HepG2 (cell line): ENCODE measurements around the gene TRIM7. TPM values are rescaled to one million over a fixed set of nuclear protein-coding genes. Genes with fewer than 3 reads are reported as not detected.
A peak's percentile ranks its signal among the peaks of the same experiment; 100 is the strongest.

ENCODE experiments used
- FOXK1 ChIP-seq: sonication (generic); formaldehyde crosslinking; IDR thresholded peaks from 2 replicates; pipeline ENCODE4 v1.4.0; 2020; ENCODE audit warnings: low read depth, missing genetic modification reagents, borderline replicate concordance
- FOXO1 ChIP-seq: sonication (generic); formaldehyde crosslinking; IDR thresholded peaks from 2 replicates; pipeline ENCODE4 v1.4.0; 2020; ENCODE audit warnings: missing genetic modification reagents
- POLR2G ChIP-seq: fragments of 200-400 bp; formaldehyde crosslinking; IDR thresholded peaks from 2 replicates; pipeline ENCODE4 v1.6.1; 2018; ENCODE audit warnings: mild to moderate bottlenecking, low read depth, low read length, moderate library complexity
- PPARG ChIP-seq: conservative IDR thresholded peaks from 2 replicates; pipeline ENCODE4 v1.6.1; 2016; ENCODE audit warnings: missing biosample characterization, missing genetic modification reagents
- YEATS4 ChIP-seq: sonication (generic); formaldehyde crosslinking; IDR thresholded peaks from 2 replicates; pipeline ENCODE4 v1.4.0; 2020; ENCODE audit warnings: missing genetic modification reagents, borderline replicate concordance
- ZFP41 ChIP-seq: sonication (generic); formaldehyde crosslinking; IDR thresholded peaks from 2 replicates; pipeline ENCODE4 v1.4.0; 2020; ENCODE audit warnings: mild to moderate bottlenecking, missing genetic modification reagents, borderline replicate concordance
- ZNF616 ChIP-seq: sonication (generic); formaldehyde crosslinking; IDR thresholded peaks from 2 replicates; pipeline ENCODE4 v1.5.0; 2020; ENCODE audit warnings: low read depth, mild to moderate bottlenecking, missing genetic modification reagents
- polyA plus RNA-seq, 8 experiments: library from polyadenylated mRNA; depleted of rRNA in 3 of 8; stranded (reverse) in 7 of 8; unstranded in 1 of 8; fragments of >200 nt; fragmentation: Illumina TruSeq in 4 of 8; extraction: Trizol in 4 of 8; gene quantifications; 2 replicates each; pipeline versions ENCODE4 v1.2.1 to v1.2.3, GENCODE V29; 2011 to 2016; ENCODE audit warnings: low read depth in 4 of 8, missing spikeins in 1 of 8, mixed read lengths in 1 of 8; ENCODE audit not compliant: insufficient read depth in 1 of 8
- total RNA-seq, 5 experiments: library from RNA; depleted of rRNA; stranded (reverse); fragments of >200 nt; fragmentation: Illumina TruSeq; extraction: Trizol; gene quantifications; 2 replicates each; pipeline ENCODE4 v1.2.3, GENCODE V29; 2016; ENCODE audit warnings: low read depth in 1 of 5
- TF ChIP-seq, protein P1 (sequence below): sonication (generic); formaldehyde crosslinking; IDR thresholded peaks from 2 replicates; pipeline ENCODE4 v1.8.1; 2022; ENCODE audit warnings: low read depth, mild to moderate bottlenecking, missing genetic modification reagents
- TF ChIP-seq, protein P2 (sequence below): sonication (generic); formaldehyde crosslinking; IDR thresholded peaks from 2 replicates; pipeline ENCODE4 v1.9.0; 2021; ENCODE audit warnings: missing genetic modification reagents, borderline replicate concordance
- TF ChIP-seq, protein P3 (sequence below): sonication (generic); formaldehyde crosslinking; IDR thresholded peaks from 2 replicates; pipeline ENCODE4 v1.9.0; 2021; ENCODE audit warnings: missing genetic modification reagents, mild to moderate bottlenecking, borderline replicate concordance
- TF ChIP-seq, protein P4 (sequence below): sonication (generic); formaldehyde crosslinking; IDR thresholded peaks from 2 replicates; pipeline ENCODE4 v1.4.0; 2020; ENCODE audit warnings: mild to moderate bottlenecking, missing genetic modification reagents
- TF ChIP-seq, protein P5 (sequence below): sonication (generic); formaldehyde crosslinking; IDR thresholded peaks from 2 replicates; pipeline ENCODE4 v1.4.0; 2020; ENCODE audit warnings: missing genetic modification reagents, borderline replicate concordance
- TF ChIP-seq, protein P6 (sequence below): sonication (generic); formaldehyde crosslinking; IDR thresholded peaks from 2 replicates; pipeline ENCODE4 v1.8.1; 2023; ENCODE audit warnings: mild to moderate bottlenecking, missing genetic modification reagents

The TRIM7 gene
- total and polyA plus RNA-seq, 2 of the 13 experiments (the other 11 are each of a cell fraction or from before 2014, with no cell fraction given): 0.13 TPM; not detected in 1

DNA sequence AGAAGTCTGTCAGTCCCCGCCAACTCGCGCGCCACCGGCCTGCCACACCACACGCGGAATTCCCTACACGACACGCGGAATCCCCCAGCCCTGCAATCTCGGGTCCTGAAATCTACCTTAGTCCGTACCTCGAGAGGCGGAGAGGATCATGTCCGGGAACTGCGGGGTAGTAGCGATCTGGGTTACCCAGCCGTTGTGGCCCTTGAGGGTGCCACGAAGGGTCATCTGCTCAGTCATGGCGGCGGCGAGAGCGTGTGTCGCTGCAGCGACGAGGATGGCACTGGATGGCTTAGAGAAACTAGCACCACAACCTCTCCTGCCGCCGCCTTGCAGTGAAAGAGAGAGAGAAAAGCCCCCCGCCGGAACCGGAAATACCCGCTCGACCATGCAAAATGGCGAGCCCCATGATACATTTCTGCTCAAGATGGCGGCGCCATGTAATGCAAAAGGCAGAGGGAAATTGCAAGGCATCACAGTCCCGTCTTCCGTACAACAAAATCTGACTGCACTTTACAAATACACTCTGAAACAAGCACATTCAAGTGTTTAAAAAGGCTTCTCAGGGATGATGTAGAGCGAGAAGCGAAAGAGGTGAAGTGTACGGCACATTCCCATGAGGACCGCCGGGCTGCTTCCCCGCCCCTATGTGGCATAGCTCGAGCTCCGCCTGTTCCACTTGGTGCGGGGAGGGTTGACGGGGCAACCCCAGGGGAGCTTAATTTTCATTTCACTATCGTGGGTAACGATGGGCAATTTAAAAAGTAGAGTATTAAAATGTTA, 38.8 kb upstream of the TRIM7 start, which contains the start of gene RACK1 (continued):
- TF ChIP-seq, protein P1, sequence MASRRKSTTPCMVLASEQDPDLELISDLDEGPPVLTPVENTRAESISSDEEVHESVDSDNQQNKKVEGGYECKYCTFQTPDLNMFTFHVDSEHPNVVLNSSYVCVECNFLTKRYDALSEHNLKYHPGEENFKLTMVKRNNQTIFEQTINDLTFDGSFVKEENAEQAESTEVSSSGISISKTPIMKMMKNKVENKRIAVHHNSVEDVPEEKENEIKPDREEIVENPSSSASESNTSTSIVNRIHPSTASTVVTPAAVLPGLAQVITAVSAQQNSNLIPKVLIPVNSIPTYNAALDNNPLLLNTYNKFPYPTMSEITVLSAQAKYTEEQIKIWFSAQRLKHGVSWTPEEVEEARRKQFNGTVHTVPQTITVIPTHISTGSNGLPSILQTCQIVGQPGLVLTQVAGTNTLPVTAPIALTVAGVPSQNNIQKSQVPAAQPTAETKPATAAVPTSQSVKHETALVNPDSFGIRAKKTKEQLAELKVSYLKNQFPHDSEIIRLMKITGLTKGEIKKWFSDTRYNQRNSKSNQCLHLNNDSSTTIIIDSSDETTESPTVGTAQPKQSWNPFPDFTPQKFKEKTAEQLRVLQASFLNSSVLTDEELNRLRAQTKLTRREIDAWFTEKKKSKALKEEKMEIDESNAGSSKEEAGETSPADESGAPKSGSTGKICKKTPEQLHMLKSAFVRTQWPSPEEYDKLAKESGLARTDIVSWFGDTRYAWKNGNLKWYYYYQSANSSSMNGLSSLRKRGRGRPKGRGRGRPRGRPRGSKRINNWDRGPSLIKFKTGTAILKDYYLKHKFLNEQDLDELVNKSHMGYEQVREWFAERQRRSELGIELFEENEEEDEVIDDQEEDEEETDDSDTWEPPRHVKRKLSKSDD (CRISPR knock-in tag): no peak
- TF ChIP-seq, protein P2, sequence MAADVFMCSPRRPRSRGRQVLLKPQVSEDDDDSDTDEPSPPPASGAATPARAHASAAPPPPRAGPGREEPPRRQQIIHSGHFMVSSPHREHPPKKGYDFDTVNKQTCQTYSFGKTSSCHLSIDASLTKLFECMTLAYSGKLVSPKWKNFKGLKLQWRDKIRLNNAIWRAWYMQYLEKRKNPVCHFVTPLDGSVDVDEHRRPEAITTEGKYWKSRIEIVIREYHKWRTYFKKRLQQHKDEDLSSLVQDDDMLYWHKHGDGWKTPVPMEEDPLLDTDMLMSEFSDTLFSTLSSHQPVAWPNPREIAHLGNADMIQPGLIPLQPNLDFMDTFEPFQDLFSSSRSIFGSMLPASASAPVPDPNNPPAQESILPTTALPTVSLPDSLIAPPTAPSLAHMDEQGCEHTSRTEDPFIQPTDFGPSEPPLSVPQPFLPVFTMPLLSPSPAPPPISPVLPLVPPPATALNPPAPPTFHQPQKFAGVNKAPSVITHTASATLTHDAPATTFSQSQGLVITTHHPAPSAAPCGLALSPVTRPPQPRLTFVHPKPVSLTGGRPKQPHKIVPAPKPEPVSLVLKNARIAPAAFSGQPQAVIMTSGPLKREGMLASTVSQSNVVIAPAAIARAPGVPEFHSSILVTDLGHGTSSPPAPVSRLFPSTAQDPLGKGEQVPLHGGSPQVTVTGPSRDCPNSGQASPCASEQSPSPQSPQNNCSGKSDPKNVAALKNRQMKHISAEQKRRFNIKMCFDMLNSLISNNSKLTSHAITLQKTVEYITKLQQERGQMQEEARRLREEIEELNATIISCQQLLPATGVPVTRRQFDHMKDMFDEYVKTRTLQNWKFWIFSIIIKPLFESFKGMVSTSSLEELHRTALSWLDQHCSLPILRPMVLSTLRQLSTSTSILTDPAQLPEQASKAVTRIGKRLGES: no peak
- TF ChIP-seq PPARG (CRISPR knock-in tag) (no peak), POLR2G (peak; percentile 98), YEATS4 (CRISPR knock-in tag) (peak; percentile 89; the same call in 1 of the 2 replicates), FOXO1 (CRISPR knock-in tag) (0 out of 2 replicates have a peak, but pooled peaks have one; percentile 13), ZNF616 (CRISPR knock-in tag) (peak; percentile 58; the same call in 1 of the 2 replicates), ZFP41 (no peak), FOXK1 (CRISPR knock-in tag) (peak; percentile 59; the same call in 1 of the 2 replicates)
- TF ChIP-seq, protein P3, sequence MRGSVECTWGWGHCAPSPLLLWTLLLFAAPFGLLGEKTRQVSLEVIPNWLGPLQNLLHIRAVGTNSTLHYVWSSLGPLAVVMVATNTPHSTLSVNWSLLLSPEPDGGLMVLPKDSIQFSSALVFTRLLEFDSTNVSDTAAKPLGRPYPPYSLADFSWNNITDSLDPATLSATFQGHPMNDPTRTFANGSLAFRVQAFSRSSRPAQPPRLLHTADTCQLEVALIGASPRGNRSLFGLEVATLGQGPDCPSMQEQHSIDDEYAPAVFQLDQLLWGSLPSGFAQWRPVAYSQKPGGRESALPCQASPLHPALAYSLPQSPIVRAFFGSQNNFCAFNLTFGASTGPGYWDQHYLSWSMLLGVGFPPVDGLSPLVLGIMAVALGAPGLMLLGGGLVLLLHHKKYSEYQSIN (CRISPR knock-in tag): no peak
- TF ChIP-seq, protein P4, sequence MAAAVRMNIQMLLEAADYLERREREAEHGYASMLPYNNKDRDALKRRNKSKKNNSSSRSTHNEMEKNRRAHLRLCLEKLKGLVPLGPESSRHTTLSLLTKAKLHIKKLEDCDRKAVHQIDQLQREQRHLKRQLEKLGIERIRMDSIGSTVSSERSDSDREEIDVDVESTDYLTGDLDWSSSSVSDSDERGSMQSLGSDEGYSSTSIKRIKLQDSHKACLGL (CRISPR knock-in tag): peak; percentile 87; the same call in 1 of the 2 replicates
- TF ChIP-seq, protein P5, sequence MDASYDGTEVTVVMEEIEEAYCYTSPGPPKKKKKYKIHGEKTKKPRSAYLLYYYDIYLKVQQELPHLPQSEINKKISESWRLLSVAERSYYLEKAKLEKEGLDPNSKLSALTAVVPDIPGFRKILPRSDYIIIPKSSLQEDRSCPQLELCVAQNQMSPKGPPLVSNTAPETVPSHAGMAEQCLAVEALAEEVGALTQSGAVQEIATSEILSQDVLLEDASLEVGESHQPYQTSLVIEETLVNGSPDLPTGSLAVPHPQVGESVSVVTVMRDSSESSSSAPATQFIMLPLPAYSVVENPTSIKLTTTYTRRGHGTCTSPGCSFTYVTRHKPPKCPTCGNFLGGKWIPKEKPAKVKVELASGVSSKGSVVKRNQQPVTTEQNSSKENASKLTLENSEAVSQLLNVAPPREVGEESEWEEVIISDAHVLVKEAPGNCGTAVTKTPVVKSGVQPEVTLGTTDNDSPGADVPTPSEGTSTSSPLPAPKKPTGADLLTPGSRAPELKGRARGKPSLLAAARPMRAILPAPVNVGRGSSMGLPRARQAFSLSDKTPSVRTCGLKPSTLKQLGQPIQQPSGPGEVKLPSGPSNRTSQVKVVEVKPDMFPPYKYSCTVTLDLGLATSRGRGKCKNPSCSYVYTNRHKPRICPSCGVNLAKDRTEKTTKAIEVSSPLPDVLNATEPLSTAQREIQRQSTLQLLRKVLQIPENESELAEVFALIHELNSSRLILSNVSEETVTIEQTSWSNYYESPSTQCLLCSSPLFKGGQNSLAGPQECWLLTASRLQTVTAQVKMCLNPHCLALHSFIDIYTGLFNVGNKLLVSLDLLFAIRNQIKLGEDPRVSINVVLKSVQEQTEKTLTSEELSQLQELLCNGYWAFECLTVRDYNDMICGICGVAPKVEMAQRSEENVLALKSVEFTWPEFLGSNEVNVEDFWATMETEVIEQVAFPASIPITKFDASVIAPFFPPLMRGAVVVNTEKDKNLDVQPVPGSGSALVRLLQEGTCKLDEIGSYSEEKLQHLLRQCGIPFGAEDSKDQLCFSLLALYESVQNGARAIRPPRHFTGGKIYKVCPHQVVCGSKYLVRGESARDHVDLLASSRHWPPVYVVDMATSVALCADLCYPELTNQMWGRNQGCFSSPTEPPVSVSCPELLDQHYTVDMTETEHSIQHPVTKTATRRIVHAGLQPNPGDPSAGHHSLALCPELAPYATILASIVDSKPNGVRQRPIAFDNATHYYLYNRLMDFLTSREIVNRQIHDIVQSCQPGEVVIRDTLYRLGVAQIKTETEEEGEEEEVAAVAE: peak; percentile 63
- TF ChIP-seq, protein P6, sequence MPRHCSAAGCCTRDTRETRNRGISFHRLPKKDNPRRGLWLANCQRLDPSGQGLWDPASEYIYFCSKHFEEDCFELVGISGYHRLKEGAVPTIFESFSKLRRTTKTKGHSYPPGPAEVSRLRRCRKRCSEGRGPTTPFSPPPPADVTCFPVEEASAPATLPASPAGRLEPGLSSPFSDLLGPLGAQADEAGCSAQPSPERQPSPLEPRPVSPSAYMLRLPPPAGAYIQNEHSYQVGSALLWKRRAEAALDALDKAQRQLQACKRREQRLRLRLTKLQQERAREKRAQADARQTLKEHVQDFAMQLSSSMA (CRISPR knock-in tag): peak; percentile 98; the same call in 1 of the 2 replicates
